ENCODE measurements around the gene TMEM50A.

- TF ChIP-seq CTCF (IDR thresholded peaks at IDR 0.05), result no peak
- no peak for TF ChIP-seq ZFX (IDR thresholded peaks at IDR 0.05; ENCODE audit: borderline replicate concordance)
These were observed 17.8 kb downstream of the TMEM50A start for GRCh38 chr1:25355841-25356395.

Measured in 22Rv1 (cell line).